Testis (tissue), 2 donors: ENCODE results near the gene GRIP1.

Experiments used
- CTCF ChIP-seq, 3 experiments: fragments of 450-650 bp in 2 of 3; fragments of 200-600 bp in 1 of 3; sonication (generic) in 1 of 3; IDR thresholded peaks; one replicate each; pipeline ENCODE4 v1.5.1; 2016 to 2019; ENCODE audit warnings: antibody characterized with exemption in 3 of 3, mild to moderate bottlenecking in 2 of 3, moderate library complexity in 1 of 3
- POLR2A ChIP-seq: fragments of 450-650 bp; IDR thresholded peaks from one replicate; pipeline ENCODE4 v1.6.1; 2017; ENCODE audit warnings: antibody characterized with exemption, mild to moderate bottlenecking, moderate library complexity

GRCh38 chr12:66605293-66605692, 73.6 kb downstream of the GRIP1 start:
- TF ChIP-seq CTCF (IDR thresholded peaks at IDR 0.05) (no peak), POLR2A (no peak)
